PFSK-1 (cell line): ENCODE data around the gene MGAT2.

ENCODE experiments used
- FOXP2 ChIP-seq: optimal IDR thresholded peaks from 2 replicates; pipeline ENCODE3; 2011; ENCODE audit warnings: borderline replicate concordance, control low read depth, inconsistent platforms; ENCODE audit not compliant: insufficient read depth; ENCODE audit errors: extremely low read length, extremely low read depth
- POLR2AphosphoS5 ChIP-seq: IDR thresholded peaks from 2 replicates; pipeline ENCODE4 v1.6.1; 2012; ENCODE audit warnings: low read depth, mild to moderate bottlenecking, control low read depth, low read length, moderate library complexity
- REST ChIP-seq, 2 experiments: IDR thresholded peaks; 2 replicates each; pipeline versions ENCODE4 v1.6.1 to v1.8.0; 2011 to 2012; ENCODE audit warnings: low read depth in 2 of 2, low read length in 2 of 2, control low read depth in 1 of 2, inconsistent platforms in 1 of 2, mild to moderate bottlenecking in 1 of 2, moderate library complexity in 1 of 2; ENCODE audit not compliant: insufficient read depth in 1 of 2

GRCh38 chr14:49614196-49614595, 6.4 kb upstream of the MGAT2 start:
- TF ChIP-seq FOXP2 = no peak
- no peak for TF ChIP-seq POLR2AphosphoS5
- no peak for TF ChIP-seq REST (IDR thresholded peaks at IDR 0.05; ENCODE audit: insufficient read depth in 1 of 2, low read depth in 2 of 2, low read length in 2 of 2)
